Transverse colon (tissue), 4 donors: ENCODE data around the gene MRPS18A. TPM values are rescaled to one million over a fixed set of nuclear protein-coding genes. Genes with fewer than 3 reads are reported as not detected.

Experiments
- DNase-seq: peaks from one replicate; pipeline ENCODE4 v3.0.0-alpha.2; 2019
- H3K27ac ChIP-seq, 4 donors: fragments of 200-600 bp; sonication (generic); 2 replicates each; pipeline ENCODE4 v1.5.1; 2016 to 2018; ENCODE audit warnings: inconsistent platforms in 4 of 4
- H3K27me3 ChIP-seq: fragments of 200-600 bp; sonication (generic); 2 replicates; pipeline ENCODE4 v1.5.1; 2017; ENCODE audit warnings: inconsistent platforms
- H3K36me3 ChIP-seq, 4 donors: fragments of 200-600 bp; sonication (generic); 2 replicates each; pipeline ENCODE4 v1.5.1; 2017 to 2019; ENCODE audit warnings: inconsistent platforms in 4 of 4
- H3K4me1 ChIP-seq, 4 donors: fragments of 200-600 bp; sonication (generic); 2 replicates each; pipeline ENCODE4 v1.5.1; 2017 to 2020; ENCODE audit warnings: inconsistent platforms in 4 of 4
- H3K4me3 ChIP-seq, 4 donors: fragments of 200-600 bp; sonication (generic); 1 replicate in 1 of 4; 2 replicates in 3 of 4; pipeline versions ENCODE4 v1.5.1 to v1.6.1; 2017 to 2019; ENCODE audit warnings: inconsistent platforms in 4 of 4
- H3K9me3 ChIP-seq, 2 donors: fragments of 200-600 bp; sonication (generic); 2 replicates each; pipeline ENCODE4 v1.5.1; 2017 to 2019; ENCODE audit warnings: inconsistent platforms in 2 of 2
- EP300 ChIP-seq: sonication (generic); formaldehyde crosslinking; IDR thresholded peaks from one replicate; pipeline ENCODE4 v1.6.1; 2017; ENCODE audit warnings: antibody characterized with exemption, low read depth
- POLR2A ChIP-seq: fragments of 450-650 bp; IDR thresholded peaks from one replicate; pipeline ENCODE4 v1.6.1; 2016; ENCODE audit warnings: antibody characterized with exemption, mild to moderate bottlenecking, moderate library complexity
- POLR2AphosphoS5 ChIP-seq, 3 donors: sonication (generic); formaldehyde crosslinking; IDR thresholded peaks; one replicate each; pipeline ENCODE4 v1.6.1; 2016; ENCODE audit warnings: antibody characterized with exemption in 3 of 3
- WGBS, 2 donors: methylation state at CpG; one replicate each; pipeline ENCODE4 v1.1.5; 2018; ENCODE audit warnings: low coverage in 1 of 2; 5-methylcytosine and 5-hydroxymethylcytosine counted together
- in situ Hi-C, 4 donors: fragments of 200-750 bp; cut with MboI; loops; one replicate each; pipeline versions ENCODE4 v1.15.0 to v1.15.1; 2017; ENCODE audit warnings: low sequenced_read_pairs in 3 of 4, low pct_ligation_motif_present in 1 of 4, low pct_unique_long_range_greater_than_20kb in 1 of 4
- intact Hi-C: fragments of 100-400 bp; cut with DNase I; formaldehyde crosslinking; loops from one replicate; pipeline ENCODE4 v1.15.1; 2023; ENCODE audit warnings: low total_unique reads
- total RNA-seq, 4 donors: library from RNA; depleted of rRNA; stranded (reverse); fragments of >200 nt; gene quantifications; one replicate each; pipeline ENCODE4 v1.1.0, GENCODE V29; 2016
- TF ChIP-seq, protein P1 (sequence below), 5 experiments: fragments of 200-600 bp in 3 of 5; fragments of 450-650 bp in 2 of 5; sonication (generic) in 3 of 5; IDR thresholded peaks; 1 replicate in 2 of 5; 2 replicates in 3 of 5; pipeline ENCODE4 v1.5.1; 2016 to 2017; ENCODE audit warnings: antibody characterized with exemption in 5 of 5, inconsistent platforms in 3 of 5, mild to moderate bottlenecking in 2 of 5, moderate library complexity in 1 of 5

Gene MRPS18A
- total RNA-seq, 4 donors from 2014 or later = 25.4 to 48.6 (median 40.3) TPM

DNA sequence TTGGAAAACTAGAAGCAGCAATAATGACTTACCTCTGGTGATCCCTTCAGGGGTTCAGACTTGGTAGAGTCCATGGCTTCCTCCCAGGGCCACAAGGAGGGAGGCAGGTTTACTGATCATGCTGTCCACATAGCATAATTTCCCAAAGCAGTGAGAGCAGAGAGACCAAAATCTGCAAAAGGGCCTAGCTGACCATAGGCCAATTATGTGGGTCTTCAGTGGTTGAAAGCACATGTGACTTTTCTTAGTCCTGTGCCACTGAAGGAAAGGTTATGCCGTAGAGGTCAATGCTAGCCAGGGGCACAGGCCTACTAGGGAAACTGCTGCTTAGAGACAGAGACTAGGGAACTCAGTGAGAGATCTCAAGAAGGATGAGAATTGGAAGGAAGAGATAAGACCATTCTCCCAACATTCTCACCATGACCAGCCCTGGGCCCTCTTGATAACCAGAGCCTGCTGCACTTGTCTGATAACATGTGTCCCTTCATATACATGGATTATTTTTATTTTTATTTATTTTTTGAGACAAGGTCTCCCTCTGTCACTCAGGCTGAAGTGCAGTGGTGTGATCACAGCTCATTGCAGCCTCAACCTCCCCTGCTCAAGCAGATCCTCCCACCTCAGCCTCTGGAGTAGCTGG, 56.5 kb downstream of the MRPS18A start:
- peaks cover 14 to 38% (median 27%) of the 10 kb centered on the region in 4 donors for H3K4me1 ChIP-seq
- H3K36me3 ChIP-seq = no peaks in the 10 kb centered on the region
- no peaks in the 10 kb centered on the region for H3K9me3 ChIP-seq
- intact Hi-C loops = no loop called here
- no peaks in the 10 kb centered on the region for H3K27me3 ChIP-seq
- TF ChIP-seq EP300 (no peak), POLR2A (no peak), POLR2AphosphoS5 (IDR thresholded peaks at IDR 0.05) (no peak)
- TF ChIP-seq, protein P1, sequence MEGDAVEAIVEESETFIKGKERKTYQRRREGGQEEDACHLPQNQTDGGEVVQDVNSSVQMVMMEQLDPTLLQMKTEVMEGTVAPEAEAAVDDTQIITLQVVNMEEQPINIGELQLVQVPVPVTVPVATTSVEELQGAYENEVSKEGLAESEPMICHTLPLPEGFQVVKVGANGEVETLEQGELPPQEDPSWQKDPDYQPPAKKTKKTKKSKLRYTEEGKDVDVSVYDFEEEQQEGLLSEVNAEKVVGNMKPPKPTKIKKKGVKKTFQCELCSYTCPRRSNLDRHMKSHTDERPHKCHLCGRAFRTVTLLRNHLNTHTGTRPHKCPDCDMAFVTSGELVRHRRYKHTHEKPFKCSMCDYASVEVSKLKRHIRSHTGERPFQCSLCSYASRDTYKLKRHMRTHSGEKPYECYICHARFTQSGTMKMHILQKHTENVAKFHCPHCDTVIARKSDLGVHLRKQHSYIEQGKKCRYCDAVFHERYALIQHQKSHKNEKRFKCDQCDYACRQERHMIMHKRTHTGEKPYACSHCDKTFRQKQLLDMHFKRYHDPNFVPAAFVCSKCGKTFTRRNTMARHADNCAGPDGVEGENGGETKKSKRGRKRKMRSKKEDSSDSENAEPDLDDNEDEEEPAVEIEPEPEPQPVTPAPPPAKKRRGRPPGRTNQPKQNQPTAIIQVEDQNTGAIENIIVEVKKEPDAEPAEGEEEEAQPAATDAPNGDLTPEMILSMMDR (IDR thresholded peaks at IDR 0.05) = no peak
- H3K4me3 ChIP-seq = no peak overlapping the region
- in situ Hi-C loops = no loop called here
- DNase-seq = no peak
- H3K27ac ChIP-seq = peak overlapping the region in 3 of 4 donors; percentile 97 to 100 (median 100)
- WGBS, 2 donors = 89% methylated on average over 1 of the region's 1 CpG; no CpG with 5 or more reads in 1 of the 2 donors

DNA sequence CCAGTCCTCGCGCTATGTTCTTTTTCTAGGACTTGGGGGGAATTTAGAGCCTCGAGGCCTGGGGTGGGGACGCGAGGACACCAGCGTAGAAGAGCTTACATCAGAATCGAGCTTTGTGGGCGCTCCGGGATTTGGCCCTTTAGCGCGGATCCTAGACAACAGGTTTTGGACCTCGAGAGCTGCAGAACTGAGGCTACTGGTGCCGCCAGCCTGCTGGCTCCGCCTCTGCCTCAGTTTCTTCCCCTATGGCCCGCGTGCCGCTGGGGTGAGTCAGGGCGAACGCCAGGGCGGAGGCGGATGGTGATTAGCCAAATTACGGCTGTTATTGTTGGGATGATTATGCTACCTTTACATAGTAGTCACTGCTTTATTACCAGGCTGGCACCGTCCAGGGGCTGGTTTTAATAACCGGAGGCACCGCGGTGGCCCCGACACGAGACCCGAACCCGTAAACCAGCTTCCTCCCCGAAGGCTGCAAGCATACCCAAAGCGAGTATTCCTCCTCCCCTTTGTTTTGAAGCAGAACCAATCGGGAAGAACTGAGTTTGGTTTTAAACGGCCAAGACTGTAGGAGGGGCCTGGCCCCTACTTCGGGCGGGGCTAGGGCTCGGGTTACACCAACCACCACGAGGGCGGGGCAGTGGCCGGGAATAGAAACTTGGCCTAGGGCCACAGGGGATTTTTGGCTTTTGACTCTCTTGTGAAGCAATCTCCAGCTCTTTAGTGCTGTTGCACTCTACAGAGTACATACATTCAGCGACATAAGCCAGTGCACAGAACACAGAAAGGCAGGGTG, 57.9 kb downstream of the MRPS18A start:
- H3K4me1 ChIP-seq = peaks cover 10 to 29% (median 22%) of the 10 kb centered on the region in 4 donors
- intact Hi-C loops (no loop called here), in situ Hi-C loops (no loop called here)
- no peaks in the 10 kb centered on the region for H3K27me3 ChIP-seq
- peaks cover 0 to 8% (median 0%) of the 10 kb centered on the region in 4 donors for H3K36me3 ChIP-seq
- DNase-seq = peak; percentile 97
- no peaks in the 10 kb centered on the region for H3K9me3 ChIP-seq
- H3K4me3 ChIP-seq = peak overlapping the region; percentile 79 to 99 (median 95)
- 1% methylated on average over 40 of the region's 41 CpGs; no CpG with 5 or more reads in 1 of the 2 donors for WGBS, 2 donors
- TF ChIP-seq EP300 (no peak), POLR2AphosphoS5 (IDR thresholded peaks at IDR 0.05) (peak; percentile 91 to 94 (median 91)), POLR2A (peak; percentile 69)
- TF ChIP-seq, protein P1 (IDR thresholded peaks at IDR 0.05) = no peak
- H3K27ac ChIP-seq = peak overlapping the region; percentile 97 to 100 (median 100)

DNA sequence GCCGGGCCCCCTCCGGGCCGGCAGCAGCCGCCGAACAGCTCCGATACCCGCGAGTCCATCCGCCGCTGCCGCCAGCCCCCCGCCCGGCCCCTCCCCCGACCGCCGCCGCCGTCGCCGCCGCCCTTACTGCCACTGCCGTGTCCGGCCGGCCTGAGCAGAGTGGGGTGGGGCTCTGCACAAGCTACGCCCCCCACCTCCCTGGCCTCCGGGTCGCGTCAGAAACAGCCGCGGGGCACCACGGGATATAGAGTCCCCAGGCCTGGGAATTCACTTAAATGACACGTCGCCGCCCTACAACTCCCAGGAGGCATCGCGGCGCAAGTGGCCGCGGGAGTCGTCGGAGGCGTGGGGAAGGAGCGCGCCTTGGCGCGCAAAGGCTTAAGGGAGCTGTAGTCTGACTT, 58.5 kb downstream of the MRPS18A start, which contains the start of gene GTPBP2:
TSS of gene GTPBP2 (minus strand) at position 161 of the 401 bp plus-strand sequence. CDS start at position 59, 102 bp downstream.
- peak; percentile 99 for DNase-seq
- 1% methylated on average over 41 of the region's 46 CpGs; no CpG with 5 or more reads in 1 of the 2 donors for WGBS, 2 donors
- intact Hi-C loops (no loop called here), in situ Hi-C loops (no loop called here)
- Histone ChIP-seq H3K27me3 (no peaks in the 10 kb centered on the region), H3K27ac (peak within 1 kb of the TSS; percentile 97 to 100 (median 100)), H3K36me3 (peaks cover 0 to 14% (median 0%) of the 10 kb centered on the region in 4 donors), H3K4me3 (peak within 1 kb of the TSS; percentile 92 to 99 (median 98)), H3K4me1 (peaks cover 10 to 29% (median 22%) of the 10 kb centered on the region in 4 donors), H3K9me3 (no peaks in the 10 kb centered on the region)
- TF ChIP-seq POLR2AphosphoS5 (IDR thresholded peaks at IDR 0.05) (peak; percentile 79 to 86 (median 83)), EP300 (no peak), POLR2A (peak; percentile 16)
- TF ChIP-seq, protein P1 (IDR thresholded peaks at IDR 0.05) = no peak
